HG03108 (cell line): Measurements from ENCODE around the gene IFNA13.
"Not testable (repeated sequence)": the region's sequence is repeated elsewhere in the genome, so short reads cannot be mapped to it uniquely, and the experiment has no call there.

ENCODE experiments used
- ATAC-seq: cut with Tn5 transposase; IDR thresholded peaks from one replicate; pipeline ENCODE4 v1.9.1; 2021; ENCODE audit warnings: moderate library complexity; ENCODE audit not compliant: unreplicated experiment

Gene IFNA13

GRCh38 chr9:21367957-21368356, at the start of gene IFNA13:
TSS of gene IFNA13 (minus strand) at chr9:21368057. CDS start at chr9:21368010, 47 bp downstream.
- ATAC-seq = no peak

GRCh38 chr9:21415493-21416267, 47.8 kb upstream of the IFNA13 start:
- ATAC-seq = no peak

- no peak for ATAC-seq
These were observed 46.5 kb upstream of the IFNA13 start for GRCh38 chr9:21414220-21414940.

GRCh38 chr9:21413624-21414023, 45.8 kb upstream of the IFNA13 start:
- no peak for ATAC-seq

GRCh38 chr9:21413151-21413550, 45.3 kb upstream of the IFNA13 start:
- no peak for ATAC-seq

GRCh38 chr9:21412107-21412506, 44.2 kb upstream of the IFNA13 start:
- ATAC-seq = peak; percentile 44

- no peak for ATAC-seq
These were observed 41.0 kb upstream of the IFNA13 start, which contains the start of gene IFNA8 for GRCh38 chr9:21408817-21409216. TSS of gene IFNA8 (plus strand) at chr9:21409117. CDS start at chr9:21409177, 60 bp downstream.

- ATAC-seq = no peak
These were observed 36.3 kb upstream of the IFNA13 start for GRCh38 chr9:21404146-21404545.

- ATAC-seq = peak; percentile 53
These were observed 34.8 kb upstream of the IFNA13 start for GRCh38 chr9:21402386-21403251.

- ATAC-seq = no peak
These were observed 32.1 kb upstream of the IFNA13 start for GRCh38 chr9:21399956-21400355.

- no peak for ATAC-seq
These were observed 31.2 kb upstream of the IFNA13 start for GRCh38 chr9:21398955-21399489.

- peak; percentile 82 for ATAC-seq
These were observed 28.2 kb upstream of the IFNA13 start for GRCh38 chr9:21395778-21396717.

GRCh38 chr9:21392270-21392669, 24.4 kb upstream of the IFNA13 start:
- ATAC-seq = peak; percentile 53

GRCh38 chr9:21385131-21385670, 17.3 kb upstream of the IFNA13 start, which contains the start of gene IFNA2:
TSS of gene IFNA2 (minus strand) at chr9:21385398. CDS start at chr9:21385329, 69 bp downstream.
- no peak for ATAC-seq

GRCh38 chr9:21383627-21384026, 15.8 kb upstream of the IFNA13 start:
- ATAC-seq = no peak

GRCh38 chr9:21381448-21382339, 13.8 kb upstream of the IFNA13 start:
- ATAC-seq = peak; percentile 97

- not testable (repeated sequence) for ATAC-seq
These were observed 3.6 kb upstream of the IFNA13 start for GRCh38 chr9:21371467-21371866.

GRCh38 chr9:21367169-21367568, 688 bp downstream of the IFNA13 start:
- peak; percentile 94 for ATAC-seq
